NCI-H510A treated with DMSO at 0.1 percent for 48 hours (cell line): ENCODE results near the gene SLC25A1.
"Not testable (repeated sequence)": the region's sequence is repeated elsewhere in the genome, so short reads cannot be mapped to it uniquely, and the experiment has no call there.

Experiments
- DNase-seq: peaks from one replicate; lab custom pipeline; 2025; lab: John Stamatoyannopoulos, UW

SLC25A1 gene

DNA sequence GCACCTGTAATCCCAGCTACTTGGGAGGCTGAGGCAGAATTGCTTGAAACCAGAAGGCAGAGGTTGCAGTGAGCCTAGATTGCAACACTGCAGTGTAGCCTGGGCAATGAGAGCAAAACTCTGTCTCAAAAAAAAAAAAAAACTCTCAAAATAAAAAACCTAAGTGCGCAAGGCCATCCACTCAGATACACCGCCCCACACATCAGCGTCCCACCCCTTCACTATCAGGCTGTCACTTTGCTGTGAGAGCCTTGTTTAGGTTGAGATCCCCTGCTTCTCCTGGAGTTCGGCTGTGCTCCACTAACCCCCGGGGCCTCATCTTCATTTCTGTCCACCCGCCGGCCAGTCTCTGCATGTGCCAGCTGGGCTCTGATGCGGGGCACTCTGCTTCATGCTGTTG is 12.1 kb downstream of the SLC25A1 start:
- DNase-seq: no peak

DNA sequence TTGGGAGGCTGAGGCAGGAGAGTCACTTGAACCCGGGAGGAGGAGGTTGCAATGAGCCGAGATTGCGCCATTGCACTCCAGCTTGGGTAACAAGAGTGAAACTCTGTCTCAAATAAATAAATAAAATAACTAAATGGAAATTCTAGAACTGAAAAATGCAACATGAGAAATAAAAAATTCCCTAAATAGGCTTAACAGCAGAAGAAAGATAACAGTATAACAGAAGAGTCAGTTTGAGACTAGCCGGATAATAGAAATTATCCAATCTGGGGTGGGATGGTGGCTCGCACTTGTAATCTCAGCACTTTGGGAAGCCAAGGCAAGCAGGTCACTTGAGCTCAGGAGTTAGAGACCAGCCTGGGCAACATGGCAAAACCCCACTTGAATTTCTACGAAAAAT is 14.1 kb downstream of the SLC25A1 start:
- no peak for DNase-seq

DNA sequence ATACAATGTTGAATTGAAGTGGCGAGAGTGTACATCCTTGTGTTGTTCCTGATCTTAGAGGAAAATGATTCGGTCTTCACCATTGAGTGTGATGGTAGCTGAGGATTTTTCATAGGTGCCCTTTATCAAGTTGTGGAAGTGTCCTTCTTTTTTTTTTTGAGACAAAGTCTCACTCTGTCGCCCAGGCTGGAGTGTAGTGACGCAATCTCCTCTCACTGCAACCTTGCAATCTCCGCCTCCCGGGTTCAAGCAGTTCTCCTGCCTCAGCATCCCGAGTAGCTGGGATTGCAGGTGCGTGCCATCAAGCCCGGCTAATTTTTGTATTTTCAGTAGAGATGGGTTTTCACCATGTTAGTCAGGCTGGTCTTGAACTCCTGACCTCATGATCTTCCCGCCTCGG is 19.9 kb downstream of the SLC25A1 start:
- not testable (repeated sequence) for DNase-seq

DNA sequence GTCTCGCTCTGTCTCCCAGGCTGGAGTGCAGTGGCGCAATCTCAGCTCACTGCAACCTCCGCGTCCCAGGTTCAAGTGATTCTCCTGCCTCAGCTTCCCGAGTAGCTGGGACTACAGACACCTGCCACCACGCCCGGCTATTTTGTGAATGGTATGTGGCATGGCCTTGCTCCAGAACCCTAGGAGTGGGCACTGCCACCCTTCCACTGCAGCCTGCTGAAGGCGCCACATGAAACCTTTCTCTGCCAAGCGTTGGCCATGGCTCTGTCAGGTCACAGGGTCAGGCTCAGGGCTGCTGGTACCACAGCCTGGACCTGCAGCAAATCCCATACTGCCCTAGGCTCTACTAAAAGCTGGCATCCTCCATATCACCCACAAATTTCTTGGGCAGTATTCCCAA is 22.4 kb downstream of the SLC25A1 start:
- DNase-seq: not testable (repeated sequence)

DNA sequence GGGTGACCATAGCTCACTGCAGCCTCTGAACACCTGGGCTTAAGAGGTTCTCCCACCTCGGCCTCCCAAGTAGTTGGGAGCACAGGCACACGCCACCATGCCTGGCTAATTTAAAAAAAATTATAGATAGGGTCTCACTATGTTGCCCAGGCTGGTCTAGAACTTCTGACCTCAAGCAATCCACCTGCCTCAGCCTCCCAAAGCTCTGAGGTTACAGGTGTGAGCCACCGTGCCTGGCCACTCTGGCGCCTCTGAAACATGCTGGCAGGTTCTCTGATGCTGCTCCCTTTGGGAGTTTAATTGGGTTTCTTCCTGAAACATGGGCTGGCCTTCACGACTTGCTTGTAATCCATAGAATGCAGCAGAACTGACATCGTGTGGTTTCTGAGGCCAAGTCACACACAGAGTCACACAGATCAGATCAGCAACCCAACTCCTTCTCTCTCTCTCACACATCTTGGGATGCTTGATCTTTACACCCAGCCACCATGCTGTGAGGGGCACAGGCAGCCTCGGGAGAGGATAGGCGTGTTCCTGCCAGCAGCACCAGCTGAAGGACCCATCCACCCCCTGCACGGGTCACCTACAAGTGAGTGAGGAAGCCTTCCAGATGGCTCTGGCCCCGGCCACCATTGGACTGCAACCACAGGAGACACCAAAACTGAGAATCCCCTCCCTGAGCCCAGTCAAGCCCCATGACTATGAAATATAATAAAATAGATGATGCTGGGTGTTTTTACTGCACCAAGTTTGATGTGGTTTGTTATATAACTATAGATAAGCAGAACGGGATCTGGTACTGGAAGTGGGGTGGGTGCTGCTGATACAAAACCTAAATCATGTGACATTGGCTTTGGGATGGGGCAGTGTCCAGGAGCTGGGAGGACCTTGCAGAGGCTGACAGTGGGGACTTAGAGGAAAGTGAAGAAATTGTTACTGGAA is 25.3 kb downstream of the SLC25A1 start:
- DNase-seq: no peak

DNA sequence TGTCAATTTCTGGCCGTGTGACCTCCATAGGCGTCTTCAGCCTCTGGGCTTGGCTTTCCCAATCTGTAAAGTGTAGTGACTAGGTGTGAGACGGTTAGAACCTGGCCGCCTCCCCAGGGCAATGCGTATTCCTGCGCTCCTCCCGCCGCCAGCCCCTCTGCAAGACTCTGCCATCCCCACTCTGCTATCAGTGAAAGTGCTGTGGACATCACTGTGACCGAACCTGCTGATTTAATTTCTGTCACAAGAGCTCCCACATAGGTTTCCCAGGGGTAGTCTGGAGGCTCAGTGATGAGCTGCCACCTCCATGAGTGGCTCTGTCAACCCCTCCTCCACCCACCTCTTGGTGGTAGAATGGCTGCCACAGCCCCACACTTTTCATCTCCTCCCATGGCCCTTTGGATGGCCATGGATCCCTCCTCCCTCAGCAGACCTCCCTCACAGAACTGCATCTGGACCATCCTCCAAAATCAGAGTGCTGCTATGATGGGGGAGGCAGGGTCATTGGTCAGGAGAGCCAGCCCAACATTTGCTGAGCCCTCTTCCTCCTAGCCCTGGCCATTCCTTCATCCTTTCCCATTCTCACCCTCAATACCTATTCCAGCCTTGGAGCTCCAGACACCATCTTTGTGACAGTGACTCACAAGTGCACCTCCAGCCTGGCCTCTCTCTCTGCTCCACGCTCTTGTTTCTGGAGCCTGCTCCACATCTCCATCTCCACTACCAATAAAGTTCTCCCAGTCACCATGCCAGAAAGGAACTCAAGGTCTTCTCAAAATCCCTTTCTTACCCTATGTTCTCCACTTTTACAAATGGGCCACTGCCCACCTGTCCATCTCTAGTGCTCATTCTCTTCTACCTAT is 27.0 kb downstream of the SLC25A1 start:
- no peak for DNase-seq

DNA sequence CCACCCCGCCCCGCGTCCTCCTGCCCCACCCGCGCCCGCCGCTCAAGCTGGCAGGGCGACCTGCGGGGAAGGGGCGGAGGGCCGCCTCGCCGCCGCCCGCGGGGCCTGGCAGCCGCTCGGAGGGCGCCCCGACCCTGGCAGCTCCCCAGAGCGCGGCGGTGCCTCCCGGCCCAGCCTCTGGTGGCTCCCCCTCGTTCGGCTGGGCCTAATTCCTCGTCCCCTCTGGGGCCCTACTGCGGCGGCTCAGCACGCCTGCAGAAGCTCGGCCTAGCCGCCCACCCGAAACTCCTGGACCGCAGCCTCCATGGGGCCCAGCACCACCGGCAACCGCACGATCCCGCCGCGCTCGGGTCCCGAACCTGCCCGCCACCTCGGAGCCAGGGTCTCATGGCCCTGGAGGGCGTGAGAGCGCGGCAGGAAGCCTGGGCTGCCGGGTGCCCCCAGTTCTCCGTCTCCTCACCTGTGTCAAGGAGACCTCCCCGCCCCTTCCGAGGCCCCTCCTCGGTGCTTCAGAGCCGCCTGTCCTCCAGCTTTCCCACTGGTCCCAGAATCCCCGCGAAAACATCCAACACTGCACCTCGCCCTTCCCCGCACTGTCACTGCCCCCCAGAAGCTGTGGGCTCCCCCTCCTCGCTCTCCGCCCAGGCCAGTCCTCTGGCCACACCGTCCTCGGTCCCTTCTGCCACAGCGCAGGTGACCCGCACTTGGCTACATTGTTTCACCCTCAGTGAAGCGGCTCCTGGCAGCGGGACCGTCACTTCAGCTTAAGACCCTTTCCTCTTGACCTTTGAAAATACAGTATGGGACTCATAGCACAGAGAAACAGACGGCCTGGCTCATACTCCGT is 27.8 kb downstream of the SLC25A1 start:
- no peak for DNase-seq

DNA sequence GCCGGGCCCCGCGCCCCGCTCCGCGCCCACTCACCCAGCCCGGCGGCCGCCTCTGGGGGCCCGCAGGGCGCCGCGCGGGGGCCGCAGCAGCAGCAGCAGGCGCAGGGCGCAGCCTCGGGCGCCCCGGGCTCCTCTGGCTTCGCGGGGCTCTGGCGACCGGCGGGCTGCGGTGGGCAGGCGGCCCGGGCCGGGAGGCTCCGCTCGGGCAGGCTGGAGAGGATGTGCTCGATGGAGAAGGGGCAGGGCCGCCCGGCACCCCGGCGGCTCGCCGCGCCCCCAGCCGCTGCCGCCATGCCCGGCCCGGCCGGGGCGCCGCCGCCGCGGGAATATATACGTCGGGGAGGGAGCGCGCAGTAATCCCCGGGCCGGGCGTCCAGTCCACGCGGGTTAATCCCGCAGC is 28.5 kb downstream of the SLC25A1 start, which contains the start of gene GSC2:
Gene GSC2 (minus strand): TSS at position 302 of the 400 bp plus-strand sequence. CDS start 9 bp downstream, at position 293.
- no peak for DNase-seq

DNA sequence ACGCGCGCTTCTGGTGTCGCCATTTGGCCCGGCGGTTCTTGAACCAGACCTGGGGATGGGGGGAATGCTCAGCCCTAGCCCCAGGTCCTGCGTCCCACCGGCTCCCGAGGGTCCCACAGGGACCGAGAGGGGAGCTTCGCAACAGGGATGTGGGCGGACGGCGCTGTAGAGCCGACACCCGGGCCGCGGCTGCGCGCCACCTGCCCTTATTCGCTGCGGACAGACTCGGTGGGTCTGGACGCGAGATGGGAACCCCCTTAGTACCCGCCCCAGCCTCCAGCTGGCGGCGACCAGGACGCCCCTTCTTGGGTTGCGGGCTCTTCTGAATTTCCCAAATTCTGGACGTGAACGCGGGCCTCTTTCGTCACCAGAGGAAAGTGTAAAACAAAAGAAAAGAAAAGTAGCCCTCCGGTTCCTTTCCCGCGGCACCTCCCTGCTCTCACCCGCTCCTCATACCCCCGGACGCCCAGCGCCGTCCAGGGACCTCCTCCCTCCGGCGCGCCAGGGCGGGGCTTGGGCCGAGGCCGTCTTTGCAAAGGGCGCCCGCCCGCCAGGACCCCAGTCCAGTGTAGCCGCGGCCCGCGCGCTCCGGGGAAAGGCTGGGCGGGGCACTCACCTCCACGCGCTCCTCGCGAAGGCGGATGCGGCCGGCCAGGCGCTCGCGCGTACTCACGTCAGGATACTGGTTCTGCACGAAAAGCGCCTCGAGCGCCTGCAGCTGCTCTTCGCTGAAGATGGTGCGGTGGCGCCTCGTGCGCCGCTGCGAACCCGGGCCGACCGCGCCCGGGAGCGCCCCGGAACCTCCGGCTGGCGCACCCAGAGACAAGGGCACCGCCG is 29.3 kb downstream of the SLC25A1 start:
- no peak for DNase-seq

DNA sequence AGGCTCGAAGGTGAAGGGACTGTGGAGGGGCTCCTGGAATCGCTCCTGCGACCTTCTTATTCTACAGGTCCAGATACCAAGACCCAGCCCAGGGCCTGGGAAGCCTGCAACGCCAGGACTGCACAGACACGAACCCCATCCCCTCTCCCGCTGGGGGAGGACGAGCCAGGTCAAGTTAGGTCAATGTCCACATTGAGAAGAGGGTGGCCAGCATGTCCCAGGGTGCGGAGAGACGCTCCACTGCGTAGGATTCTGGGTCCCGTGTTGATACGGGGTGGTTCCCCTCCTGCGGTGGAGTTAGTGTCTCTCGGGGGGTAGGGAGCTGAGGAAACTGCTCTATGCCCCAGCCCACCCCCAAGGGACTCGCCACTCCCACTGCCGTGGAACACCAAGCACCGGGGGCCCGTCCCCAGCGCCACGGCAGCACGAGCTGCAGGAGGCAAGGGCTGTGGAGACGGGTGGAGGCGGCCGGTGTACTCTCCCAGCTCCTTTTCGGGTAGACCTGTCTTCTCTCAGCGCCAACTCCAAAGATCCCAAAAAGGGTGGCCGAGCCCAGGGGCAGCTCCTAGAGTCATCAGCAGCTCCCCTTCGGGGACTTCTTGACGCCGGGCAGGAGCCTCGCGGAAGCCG is 30.0 kb downstream of the SLC25A1 start:
- DNase-seq: no peak

DNA sequence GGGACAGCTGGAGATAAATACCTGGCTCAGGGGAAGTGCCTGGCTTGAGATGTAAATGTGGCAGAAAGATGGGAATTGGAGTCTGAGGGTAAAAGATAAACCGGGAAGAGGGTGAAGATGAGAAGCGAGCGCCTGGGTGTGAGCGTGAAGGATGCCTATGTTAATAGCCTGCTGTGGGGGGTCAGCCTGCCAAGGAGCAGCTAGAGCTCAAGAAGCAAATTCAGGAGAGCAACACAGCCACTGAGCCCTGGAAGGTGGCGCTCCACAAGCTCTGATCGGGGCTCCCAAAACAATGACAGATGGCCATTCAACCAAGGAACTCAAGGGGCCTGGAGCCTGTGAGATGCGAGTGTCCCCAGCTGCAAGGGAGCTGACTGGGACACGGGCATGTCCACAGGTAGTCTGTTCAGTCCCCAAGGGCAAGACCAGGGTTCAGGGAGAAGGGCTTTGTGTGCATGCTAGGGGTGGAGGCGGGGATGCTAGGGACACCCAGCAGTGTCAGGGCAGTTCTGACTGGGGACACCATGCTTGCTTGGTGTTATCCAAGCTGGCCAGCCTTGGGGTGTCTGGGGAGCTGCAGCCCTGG is 31.2 kb downstream of the SLC25A1 start:
- DNase-seq: no peak

DNA sequence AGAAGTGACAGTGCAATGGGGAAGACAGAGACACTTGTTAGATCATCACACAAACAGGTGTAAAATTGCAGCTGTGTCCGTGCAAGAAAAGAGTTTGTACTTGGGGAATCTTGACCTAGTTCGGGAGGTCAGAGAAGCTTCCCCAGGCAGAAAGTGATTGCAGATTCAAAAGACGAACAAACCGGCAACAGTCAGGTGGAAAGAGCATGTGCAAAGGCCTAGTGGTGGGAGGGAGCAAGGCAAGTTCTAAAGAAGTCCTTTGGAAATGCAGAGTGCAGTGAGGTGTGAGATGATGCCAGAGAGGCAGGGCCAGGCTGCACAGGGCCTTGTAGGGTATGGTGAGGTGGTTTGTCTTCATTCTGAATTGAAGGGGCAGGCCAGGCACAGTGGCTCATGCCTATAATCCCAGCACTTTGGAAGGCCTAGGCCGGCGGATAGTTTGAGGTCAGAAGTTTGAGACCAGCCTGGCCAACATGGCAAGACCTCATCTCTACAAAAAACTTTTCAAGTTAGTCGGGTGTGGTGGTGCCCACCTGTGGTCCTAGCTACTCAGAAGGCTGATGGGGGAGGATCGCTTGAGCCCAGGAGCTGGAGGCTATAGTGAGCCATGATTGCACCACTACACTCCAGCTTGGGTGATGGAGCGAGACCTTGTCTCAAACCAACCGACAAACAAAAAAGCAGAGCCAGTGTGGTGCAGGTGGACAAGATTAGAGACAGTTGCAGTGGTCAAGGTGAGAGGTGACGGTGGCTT is 32.1 kb downstream of the SLC25A1 start:
- no peak for DNase-seq

DNA sequence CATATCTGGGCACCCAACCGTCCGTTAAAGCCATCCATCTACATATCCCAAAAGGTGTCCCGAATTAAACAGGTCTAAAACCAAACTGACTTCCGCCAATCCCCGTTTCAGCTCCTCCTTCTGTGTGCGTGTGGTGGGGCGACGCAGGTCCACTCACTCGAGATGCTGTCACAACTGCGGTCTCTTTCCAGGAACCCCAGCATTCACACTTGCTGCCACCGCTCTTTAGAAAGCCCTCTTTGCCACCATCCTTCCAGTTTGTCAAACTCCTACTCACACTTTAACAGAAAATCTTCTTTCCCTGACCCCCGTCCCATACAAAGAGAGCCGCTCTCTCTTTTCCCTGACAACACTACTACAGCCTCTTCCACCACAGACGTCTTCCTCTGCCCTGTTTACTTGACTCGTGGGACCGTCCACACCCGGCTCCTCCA is 34.6 kb downstream of the SLC25A1 start:
- no peak for DNase-seq

DNA sequence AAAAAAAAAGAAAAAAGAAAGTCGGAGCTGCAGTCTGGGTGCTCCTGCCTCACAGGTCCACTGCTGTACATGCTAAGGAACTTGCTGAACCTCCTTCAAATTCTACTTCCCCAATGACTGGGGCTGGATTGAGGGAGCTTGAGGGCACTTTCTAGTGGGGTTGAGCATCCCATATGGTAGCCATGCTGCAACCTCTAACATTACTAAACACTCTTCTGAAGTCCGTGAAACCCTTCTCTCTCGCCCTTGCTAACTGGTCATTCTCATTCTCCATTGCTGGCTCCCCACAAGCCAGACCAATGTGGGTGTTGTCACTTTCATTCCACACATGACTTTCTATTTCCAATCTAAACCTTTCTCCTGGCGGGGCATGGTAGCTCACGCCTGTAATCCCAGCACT is 35.3 kb downstream of the SLC25A1 start:
- DNase-seq: no peak

DNA sequence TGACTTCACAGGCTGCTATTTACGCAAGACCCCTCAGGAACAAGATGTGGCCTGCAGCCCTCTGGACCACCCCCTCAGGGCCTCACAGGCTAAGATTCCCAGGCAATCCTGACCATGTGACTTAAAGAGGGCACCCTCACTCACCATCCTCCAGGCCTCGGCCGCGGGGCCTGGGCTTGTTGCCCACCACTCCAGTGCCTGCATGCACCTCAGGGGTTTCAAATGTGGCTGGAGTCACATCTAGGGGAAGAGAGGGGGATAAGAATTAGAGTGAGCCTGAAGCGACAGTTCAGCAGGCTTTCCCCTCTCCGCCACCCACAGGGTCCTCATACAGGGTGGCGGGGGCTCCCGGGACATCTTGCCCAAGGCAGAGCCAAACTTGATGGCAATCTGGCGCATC is 36.1 kb downstream of the SLC25A1 start:
- DNase-seq: no peak

DNA sequence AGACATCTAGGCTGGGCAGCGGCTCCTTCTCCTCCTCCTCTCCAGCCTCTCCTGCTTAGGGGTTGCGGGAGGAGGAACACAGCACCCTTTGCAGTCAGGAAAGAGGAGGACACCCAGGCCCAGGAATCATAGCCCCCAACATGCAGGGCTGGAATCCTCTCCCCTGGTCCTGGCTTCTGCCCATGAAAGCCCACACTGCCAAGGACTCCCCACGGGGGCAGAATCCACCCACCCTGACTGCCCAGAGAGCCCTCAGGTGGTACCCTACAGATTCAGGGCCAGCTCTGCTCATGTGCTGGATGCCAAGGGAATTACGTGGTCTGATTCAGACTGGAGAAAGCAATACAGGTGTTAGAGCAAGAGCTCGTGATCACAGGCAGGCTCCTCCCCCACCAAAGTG is 38.6 kb downstream of the SLC25A1 start:
- no peak for DNase-seq

DNA sequence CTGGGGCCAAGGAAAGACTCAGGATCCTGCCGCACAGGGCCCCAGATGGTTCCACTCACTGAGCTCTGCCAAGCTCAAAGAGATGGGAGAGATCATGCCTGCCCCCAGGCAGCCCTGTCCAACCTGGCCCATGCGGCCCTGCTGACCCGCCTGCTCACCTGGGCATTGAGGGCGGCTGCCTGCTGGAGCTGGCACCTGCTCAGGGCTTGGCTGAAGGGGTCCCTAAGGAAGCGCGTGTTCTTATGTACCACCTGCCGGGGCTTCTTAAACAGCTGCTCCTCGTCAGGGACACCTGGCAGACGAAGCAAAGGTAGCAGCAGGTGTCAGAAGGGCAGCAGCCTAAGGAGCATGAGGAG is 39.6 kb downstream of the SLC25A1 start:
- no peak for DNase-seq

DNA sequence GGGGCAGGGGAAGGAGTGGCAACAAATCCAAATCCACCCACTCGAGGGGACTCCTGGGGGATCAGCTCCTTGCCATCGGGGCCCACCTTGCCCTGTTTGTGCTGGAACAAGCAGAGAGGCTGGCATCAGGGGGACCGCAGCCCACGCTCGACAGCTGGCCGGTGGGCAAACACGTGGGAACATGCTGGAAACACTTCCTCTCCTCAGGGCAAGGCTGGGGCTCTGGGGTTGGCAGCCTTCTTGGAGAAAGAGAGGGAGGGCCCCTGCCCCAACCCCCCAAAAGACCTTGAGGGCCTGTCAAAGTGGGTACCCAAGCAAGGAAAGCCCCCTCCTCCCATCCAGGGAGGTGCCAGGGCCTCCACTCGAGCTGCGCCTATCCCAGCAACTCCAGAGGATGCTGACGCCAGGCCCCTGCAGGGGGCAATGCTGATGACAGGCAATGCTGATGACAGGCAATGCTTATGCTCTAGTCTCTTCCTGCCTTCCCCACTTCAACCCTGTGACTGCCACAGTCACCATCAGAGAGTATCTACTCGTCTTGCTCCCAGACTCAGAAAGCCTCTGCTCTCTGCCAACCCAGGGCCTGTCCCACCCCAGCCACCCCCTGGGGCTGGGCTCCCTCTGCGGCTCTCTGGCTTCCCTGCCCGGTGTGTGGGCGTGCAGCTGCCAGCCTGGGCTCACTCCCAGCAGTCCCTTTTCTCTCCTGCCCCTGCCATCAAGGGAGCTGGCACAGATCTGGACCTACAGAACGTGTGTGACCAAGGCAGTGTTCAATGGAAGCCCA is 40.1 kb downstream of the SLC25A1 start:
- no peak for DNase-seq
